ENCODE measurements around the gene TGM3.

- TF ChIP-seq, protein P1, sequence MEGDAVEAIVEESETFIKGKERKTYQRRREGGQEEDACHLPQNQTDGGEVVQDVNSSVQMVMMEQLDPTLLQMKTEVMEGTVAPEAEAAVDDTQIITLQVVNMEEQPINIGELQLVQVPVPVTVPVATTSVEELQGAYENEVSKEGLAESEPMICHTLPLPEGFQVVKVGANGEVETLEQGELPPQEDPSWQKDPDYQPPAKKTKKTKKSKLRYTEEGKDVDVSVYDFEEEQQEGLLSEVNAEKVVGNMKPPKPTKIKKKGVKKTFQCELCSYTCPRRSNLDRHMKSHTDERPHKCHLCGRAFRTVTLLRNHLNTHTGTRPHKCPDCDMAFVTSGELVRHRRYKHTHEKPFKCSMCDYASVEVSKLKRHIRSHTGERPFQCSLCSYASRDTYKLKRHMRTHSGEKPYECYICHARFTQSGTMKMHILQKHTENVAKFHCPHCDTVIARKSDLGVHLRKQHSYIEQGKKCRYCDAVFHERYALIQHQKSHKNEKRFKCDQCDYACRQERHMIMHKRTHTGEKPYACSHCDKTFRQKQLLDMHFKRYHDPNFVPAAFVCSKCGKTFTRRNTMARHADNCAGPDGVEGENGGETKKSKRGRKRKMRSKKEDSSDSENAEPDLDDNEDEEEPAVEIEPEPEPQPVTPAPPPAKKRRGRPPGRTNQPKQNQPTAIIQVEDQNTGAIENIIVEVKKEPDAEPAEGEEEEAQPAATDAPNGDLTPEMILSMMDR (IDR thresholded peaks at IDR 0.05; ENCODE audit: insufficient read depth, low read length) = no peak
- TF ChIP-seq POLR2AphosphoS5 (IDR thresholded peaks at IDR 0.05; ENCODE audit: low read depth) = no peak
Observed at GRCh38 chr20:2281563-2281962, 14.2 kb upstream of the TGM3 start.
